Smooth muscle cell (in vitro differentiated cells): ENCODE results near the gene ARRB1. TPM values are rescaled to one million over a fixed set of nuclear protein-coding genes. Genes with fewer than 3 reads are reported as not detected.

Experiments
- DNase-seq: peaks from one replicate; lab custom pipeline; 2025; ENCODE audit not compliant: unreplicated experiment; lab: John Stamatoyannopoulos, UW
- H2AFZ ChIP-seq: fragments of 200-600 bp; sonication (generic); 2 replicates; pipeline ENCODE4 v1.6.0; 2016; ENCODE audit warnings: antibody characterized with exemption, low read depth, mild to moderate bottlenecking
- H3F3A ChIP-seq: fragments of 200-600 bp; sonication (generic); 2 replicates; pipeline ENCODE4 v1.6.0; 2017; ENCODE audit warnings: antibody characterized with exemption, low read depth
- H3K27ac ChIP-seq: fragments of 200-600 bp; sonication (generic); 2 replicates; pipeline ENCODE4 v1.5.1; 2016; ENCODE audit warnings: low read depth, mild to moderate bottlenecking
- H3K27me3 ChIP-seq: fragments of 200-600 bp; sonication (generic); 2 replicates; pipeline ENCODE4 v1.6.1; 2016; ENCODE audit warnings: low read depth, mild to moderate bottlenecking
- H3K36me3 ChIP-seq: fragments of 200-600 bp; sonication (generic); 2 replicates; pipeline ENCODE4 v1.5.1; 2016; ENCODE audit warnings: low read depth
- H3K4me1 ChIP-seq: fragments of 200-600 bp; sonication (generic); 2 replicates; pipeline ENCODE4 v1.5.1; 2016; ENCODE audit warnings: low read depth
- H3K4me2 ChIP-seq: fragments of 200-600 bp; sonication (generic); 2 replicates; pipeline ENCODE4 v1.6.0; 2016; ENCODE audit warnings: mild to moderate bottlenecking
- H3K4me3 ChIP-seq: fragments of 200-600 bp; sonication (generic); 2 replicates; pipeline ENCODE4 v1.5.1; 2016; ENCODE audit warnings: mild to moderate bottlenecking
- H3K79me2 ChIP-seq: fragments of 200-600 bp; sonication (generic); 2 replicates; pipeline ENCODE4 v1.6.0; 2016; ENCODE audit warnings: low read depth, mild to moderate bottlenecking
- H3K9ac ChIP-seq: fragments of 200-600 bp; sonication (generic); 2 replicates; pipeline ENCODE4 v1.6.0; 2016; ENCODE audit warnings: low read depth
- H3K9me3 ChIP-seq: fragments of 200-600 bp; sonication (generic); replicated peaks from 2 replicates; pipeline ENCODE4 v1.5.1; 2016; ENCODE audit warnings: low read depth
- H4K20me1 ChIP-seq: fragments of 200-600 bp; sonication (generic); 2 replicates; pipeline ENCODE4 v1.6.0; 2016; ENCODE audit warnings: low read depth
- CTCF ChIP-seq: fragments of 200-600 bp; sonication (generic); IDR thresholded peaks from 2 replicates; pipeline ENCODE4 v1.5.1; 2017; ENCODE audit warnings: borderline replicate concordance, mild to moderate bottlenecking, antibody characterized with exemption; ENCODE audit not compliant: insufficient read depth, poor library complexity, severe bottlenecking
- WGBS: methylation state at CpG from one replicate; pipeline ENCODE4 v1.1.7; 2016; ENCODE audit warnings: low lambda C conversion rate; 5-methylcytosine and 5-hydroxymethylcytosine counted together
- polyA plus RNA-seq: library from polyadenylated mRNA; unstranded; fragments of >200 nt; fragmentation: Nextera tagmentation; extraction: Ambion mirVana; gene quantifications from 2 replicates; pipeline ENCODE4 v1.2.1, GENCODE V29; 2016
- total RNA-seq: library from RNA; depleted of rRNA; stranded (reverse); fragments of >200 nt; gene quantifications from 2 replicates; pipeline ENCODE4 v1.2.3, GENCODE V29; 2014

The ARRB1 gene
- total and polyA plus RNA-seq, 2 experiments from 2014 or later, result 4.6 to 16.9 TPM

GRCh38 chr11:75225794-75226193, 125.7 kb downstream of the ARRB1 start:
- Histone ChIP-seq H4K20me1 (no peaks in the 10 kb centered on the region), H3F3A (no peaks in the 10 kb centered on the region), H3K27me3 (no peaks in the 10 kb centered on the region), H3K4me3 (no peak overlapping the region), H3K9me3 (no peaks in the 10 kb centered on the region), H3K79me2 (no peaks in the 10 kb centered on the region), H2AFZ (no peak overlapping the region), H3K27ac (no peak overlapping the region), H3K4me2 (no peak overlapping the region), H3K4me1 (no peaks in the 10 kb centered on the region), H3K9ac (no peak overlapping the region), H3K36me3 (no peaks in the 10 kb centered on the region)
- TF ChIP-seq CTCF, result no peak
- no peak for DNase-seq
- 76% methylated on average over 4 of the region's 4 CpGs for WGBS

- Histone ChIP-seq H3K4me2 (no peak overlapping the region), H4K20me1 (no peaks in the 10 kb centered on the region), H3K27ac (no peak overlapping the region), H3K27me3 (no peaks in the 10 kb centered on the region), H3K9me3 (no peaks in the 10 kb centered on the region), H2AFZ (no peak overlapping the region), H3K4me3 (no peak overlapping the region), H3K9ac (no peak overlapping the region), H3K79me2 (no peaks in the 10 kb centered on the region), H3K36me3 (no peaks in the 10 kb centered on the region), H3K4me1 (no peaks in the 10 kb centered on the region), H3F3A (no peaks in the 10 kb centered on the region)
- DNase-seq, result no peak
- no peak for TF ChIP-seq CTCF
- 58% methylated on average over 5 of the region's 5 CpGs for WGBS
Measured at GRCh38 chr11:75223954-75224643, 127.4 kb downstream of the ARRB1 start.

- no peaks in the 10 kb centered on the region for H3K36me3 ChIP-seq
- H2AFZ ChIP-seq, result no peak overlapping the region
- no peak overlapping the region for H3K9ac ChIP-seq
- no peak overlapping the region for H3K27ac ChIP-seq
- no peaks in the 10 kb centered on the region for H3K79me2 ChIP-seq
- whole genome bisulfite sequencing, result 69% methylated on average over 2 of the region's 2 CpGs
- H3F3A ChIP-seq, result no peaks in the 10 kb centered on the region
- no peak for DNase-seq
- no peak for TF ChIP-seq CTCF
- H4K20me1 ChIP-seq, result no peaks in the 10 kb centered on the region
- no peaks in the 10 kb centered on the region for H3K9me3 ChIP-seq
- peaks cover 15% of the 10 kb centered on the region for H3K27me3 ChIP-seq
- no peak overlapping the region for H3K4me3 ChIP-seq
- no peaks in the 10 kb centered on the region for H3K4me1 ChIP-seq
- H3K4me2 ChIP-seq, result no peak overlapping the region
Measured at GRCh38 chr11:75219869-75220268, 131.6 kb downstream of the ARRB1 start.

GRCh38 chr11:75214843-75215242, 136.6 kb downstream of the ARRB1 start:
- no peak for DNase-seq

More at GRCh38 chr11:75214843-75215242, 136.6 kb downstream of the ARRB1 start:
- H3K4me2 ChIP-seq, result no peak overlapping the region
- H3K9ac ChIP-seq, result no peak overlapping the region
- no peak for TF ChIP-seq CTCF
- no peak overlapping the region for H3K4me3 ChIP-seq
- H3K27ac ChIP-seq, result no peak overlapping the region
- H3K4me1 ChIP-seq, result no peaks in the 10 kb centered on the region
- H3K9me3 ChIP-seq, result no peaks in the 10 kb centered on the region
- no peaks in the 10 kb centered on the region for H3K79me2 ChIP-seq
- H3F3A ChIP-seq, result no peaks in the 10 kb centered on the region
- H3K36me3 ChIP-seq, result no peaks in the 10 kb centered on the region
- H4K20me1 ChIP-seq, result no peaks in the 10 kb centered on the region
- H2AFZ ChIP-seq, result no peak overlapping the region
- peaks cover 15% of the 10 kb centered on the region for H3K27me3 ChIP-seq
